ENCODE data around the gene GRIK3. TPM values are rescaled to one million over a fixed set of nuclear protein-coding genes. Genes with fewer than 3 reads are reported as not detected.

Gene GRIK3
- total RNA-seq, 1 experiment from 2014 or later: not detected

GRCh38 chr1:36796733-36797132, 237.6 kb downstream of the GRIK3 start:
- Histone ChIP-seq H3K4me1 (ENCODE audit: insufficient read depth, low read length) (no peaks in the 10 kb centered on the region), H3K79me2 (ENCODE audit: low read length) (no peaks in the 10 kb centered on the region), H3K4me2 (ENCODE audit: low read length) (no peak overlapping the region), H3F3A (ENCODE audit: low read length, unreplicated experiment) (no peaks in the 10 kb centered on the region), H4K20me1 (ENCODE audit: low read length) (no peaks in the 10 kb centered on the region), H3K4me3 (ENCODE audit: low read length) (no peak overlapping the region), H3K36me3 (ENCODE audit: low read depth, low read length) (no peaks in the 10 kb centered on the region), H3K9ac (ENCODE audit: low read length) (no peak overlapping the region), H3K9me2 (replicated peaks; ENCODE audit: low read length) (no peaks in the 10 kb centered on the region), H3K27me3 (ENCODE audit: low read length) (peaks cover 8% of the 10 kb centered on the region), H3K27ac (ENCODE audit: low read length) (no peak overlapping the region), H3K9me3 (ENCODE audit: low read length) (no peaks in the 10 kb centered on the region), H2AFZ (ENCODE audit: low read length) (no peak overlapping the region)
- ChIA-PET POLR2A (ENCODE audit: unreplicated experiment) (no interaction called here), CTCF (no interaction called here)
- intact Hi-C loops (cut with micrococcal nuclease): no loop called here
- no TSS peak for BruUV-seq (replicated peaks)
- TF ChIP-seq EZH2 (IDR thresholded peaks at IDR 0.05; ENCODE audit: low read length, unreplicated experiment): no peak
- ATAC-seq (no peak), DNase-seq (peak; percentile 3)

- Histone ChIP-seq H3K4me2 (ENCODE audit: low read length) (no peak overlapping the region), H3K4me1 (ENCODE audit: insufficient read depth, low read length) (no peaks in the 10 kb centered on the region), H3K9ac (ENCODE audit: low read length) (no peak overlapping the region), H4K20me1 (ENCODE audit: low read length) (no peaks in the 10 kb centered on the region), H3K36me3 (ENCODE audit: low read depth, low read length) (no peaks in the 10 kb centered on the region), H3K4me3 (ENCODE audit: low read length) (no peak overlapping the region), H3K9me3 (ENCODE audit: low read length) (no peaks in the 10 kb centered on the region), H3K27me3 (ENCODE audit: low read length) (peaks cover 2% of the 10 kb centered on the region), H3K9me2 (replicated peaks; ENCODE audit: low read length) (no peaks in the 10 kb centered on the region), H3K27ac (ENCODE audit: low read length) (no peak overlapping the region), H3F3A (ENCODE audit: low read length, unreplicated experiment) (no peaks in the 10 kb centered on the region), H2AFZ (ENCODE audit: low read length) (no peak overlapping the region), H3K79me2 (ENCODE audit: low read length) (no peaks in the 10 kb centered on the region)
- ATAC-seq (no peak), DNase-seq (no peak)
- intact Hi-C loops (cut with micrococcal nuclease): no loop called here
- CTCF ChIA-PET: no interaction called here
- BruUV-seq (replicated peaks): no TSS peak
- TF ChIP-seq EZH2phosphoT487 (IDR thresholded peaks at IDR 0.05; ENCODE audit: borderline replicate concordance, low read length) (no peak), EZH2 (IDR thresholded peaks at IDR 0.05; ENCODE audit: low read length, unreplicated experiment) (no peak), CTCF (conservative IDR thresholded peaks at IDR 0.05; ENCODE audit: low read depth, low read length) (no peak)
- POLR2A ChIA-PET (ENCODE audit: unreplicated experiment): no interaction called here
Observed at GRCh38 chr1:36796106-36796590, 238.2 kb downstream of the GRIK3 start.

GRCh38 chr1:36794460-36794859, 239.9 kb downstream of the GRIK3 start:
- DNase-seq (no peak), ATAC-seq (no peak)
- intact Hi-C loops (cut with micrococcal nuclease): no loop called here
- TF ChIP-seq EZH2phosphoT487 (IDR thresholded peaks at IDR 0.05; ENCODE audit: borderline replicate concordance, low read length) (no peak), EZH2 (IDR thresholded peaks at IDR 0.05; ENCODE audit: low read length, unreplicated experiment) (no peak), CTCF (conservative IDR thresholded peaks at IDR 0.05; ENCODE audit: low read depth, low read length) (no peak)
- no peaks in the 10 kb centered on the region for H3K9me3 ChIP-seq (ENCODE audit: low read length)
- POLR2A ChIA-PET (ENCODE audit: unreplicated experiment): no interaction called here
- no peaks in the 10 kb centered on the region for H3K79me2 ChIP-seq (ENCODE audit: low read length)
- H3K9me2 ChIP-seq (replicated peaks; ENCODE audit: low read length): no peaks in the 10 kb centered on the region
- H3F3A ChIP-seq (ENCODE audit: low read length, unreplicated experiment): no peaks in the 10 kb centered on the region
- H4K20me1 ChIP-seq (ENCODE audit: low read length): no peaks in the 10 kb centered on the region
- no peak overlapping the region for H3K27ac ChIP-seq (ENCODE audit: low read length)
- CTCF ChIA-PET: no interaction called here
- H3K9ac ChIP-seq (ENCODE audit: low read length): no peak overlapping the region
- BruUV-seq (replicated peaks): no TSS peak
- H3K27me3 ChIP-seq (ENCODE audit: low read length): no peaks in the 10 kb centered on the region
- no peak overlapping the region for H2AFZ ChIP-seq (ENCODE audit: low read length)
- no peaks in the 10 kb centered on the region for H3K36me3 ChIP-seq (ENCODE audit: low read depth, low read length)
- no peak overlapping the region for H3K4me3 ChIP-seq (ENCODE audit: low read length)
- H3K4me1 ChIP-seq (ENCODE audit: insufficient read depth, low read length): no peaks in the 10 kb centered on the region
- no peak overlapping the region for H3K4me2 ChIP-seq (ENCODE audit: low read length)
